Ascending aorta (tissue), 2 donors: ENCODE measurements around the gene POU3F1. TPM values are rescaled to one million over a fixed set of nuclear protein-coding genes. Genes with fewer than 3 reads are reported as not detected.

ENCODE experiments used
- DNase-seq, 2 donors: peaks; one replicate each; pipeline ENCODE4 v3.0.0-alpha.2; 2019; ENCODE audit warnings: low spot score in 2 of 2
- H3K27ac ChIP-seq, 2 donors: fragments of 200-600 bp; sonication (generic); one replicate each; pipeline ENCODE4 v1.5.1; 2016 to 2017; ENCODE audit warnings: mild to moderate bottlenecking in 1 of 2
- H3K27me3 ChIP-seq: fragments of 200-600 bp; sonication (generic); one replicate; pipeline ENCODE4 v1.5.1; 2017
- H3K36me3 ChIP-seq, 2 donors: fragments of 200-600 bp; sonication (generic); one replicate each; pipeline ENCODE4 v1.5.1; 2016
- H3K4me1 ChIP-seq, 2 donors: fragments of 200-600 bp; sonication (generic); one replicate each; pipeline ENCODE4 v1.5.1; 2016 to 2017; ENCODE audit warnings: mild to moderate bottlenecking in 1 of 2
- H3K4me3 ChIP-seq, 2 donors: fragments of 200-600 bp; sonication (generic); one replicate each; pipeline ENCODE4 v1.5.1; 2016 to 2017; ENCODE audit warnings: mild to moderate bottlenecking in 1 of 2
- H3K9me3 ChIP-seq, 2 donors: fragments of 200-600 bp; sonication (generic); one replicate each; pipeline ENCODE4 v1.5.1; 2016
- CTCF ChIP-seq, 3 experiments: fragments of 200-600 bp in 2 of 3; fragments of 450-650 bp in 1 of 3; sonication (generic) in 2 of 3; IDR thresholded peaks; one replicate each; pipeline ENCODE4 v1.5.1; 2016 to 2019; ENCODE audit warnings: antibody characterized with exemption in 3 of 3, mild to moderate bottlenecking in 1 of 3, moderate library complexity in 1 of 3
- intact Hi-C: fragments of 100-400 bp; cut with DNase I; formaldehyde crosslinking; loops from one replicate; pipeline ENCODE4 v1.15.1; 2023
- total RNA-seq: library from RNA; depleted of rRNA; stranded (reverse); fragments of >200 nt; gene quantifications from one replicate; pipeline ENCODE4 v1.1.0, GENCODE V29; 2016

Gene POU3F1
- total RNA-seq, 1 donor from 2014 or later, result not detected

GRCh38 chr1:38064197-38064903 lies 17.8 kb upstream of the POU3F1 start:
- H3K36me3 ChIP-seq, result no peaks in the 10 kb centered on the region
- no peak for DNase-seq
- TF ChIP-seq CTCF (IDR thresholded peaks at IDR 0.05), result no peak
- no peaks in the 10 kb centered on the region for H3K27me3 ChIP-seq
- H3K9me3 ChIP-seq, result no peaks in the 10 kb centered on the region
- H3K4me1 ChIP-seq, result no peaks in the 10 kb centered on the region
- no peak overlapping the region for H3K4me3 ChIP-seq
- intact Hi-C loops, result no loop called here
- H3K27ac ChIP-seq, result no peak overlapping the region

- intact Hi-C loops, result no loop called here
- Histone ChIP-seq H3K9me3 (no peaks in the 10 kb centered on the region), H3K27me3 (no peaks in the 10 kb centered on the region), H3K4me1 (no peaks in the 10 kb centered on the region), H3K36me3 (no peaks in the 10 kb centered on the region), H3K4me3 (no peak overlapping the region), H3K27ac (no peak overlapping the region)
- no peak for TF ChIP-seq CTCF (IDR thresholded peaks at IDR 0.05)
- DNase-seq, result no peak
Observed at GRCh38 chr1:38063616-38064015, 17.0 kb upstream of the POU3F1 start.

- no peak overlapping the region for H3K27ac ChIP-seq
- H3K4me3 ChIP-seq, result no peak overlapping the region
- no peak for DNase-seq
- H3K36me3 ChIP-seq, result no peaks in the 10 kb centered on the region
- no peaks in the 10 kb centered on the region for H3K27me3 ChIP-seq
- intact Hi-C loops, result no loop called here
- no peaks in the 10 kb centered on the region for H3K9me3 ChIP-seq
- no peak for TF ChIP-seq CTCF (IDR thresholded peaks at IDR 0.05)
- no peaks in the 10 kb centered on the region for H3K4me1 ChIP-seq
Observed at GRCh38 chr1:38062361-38063288, 16.0 kb upstream of the POU3F1 start.

GRCh38 chr1:38061883-38062328 lies 15.3 kb upstream of the POU3F1 start:
- H3K9me3 ChIP-seq, result no peaks in the 10 kb centered on the region
- DNase-seq, result no peak
- H3K36me3 ChIP-seq, result no peaks in the 10 kb centered on the region
- H3K4me1 ChIP-seq, result no peaks in the 10 kb centered on the region
- no peaks in the 10 kb centered on the region for H3K27me3 ChIP-seq
- H3K4me3 ChIP-seq, result no peak overlapping the region
- TF ChIP-seq CTCF (IDR thresholded peaks at IDR 0.05), result no peak
- H3K27ac ChIP-seq, result no peak overlapping the region
- intact Hi-C loops, result no loop called here

GRCh38 chr1:38061290-38061689 lies 14.7 kb upstream of the POU3F1 start:
- no peaks in the 10 kb centered on the region for H3K9me3 ChIP-seq
- DNase-seq, result no peak
- no peak overlapping the region for H3K27ac ChIP-seq
- no peaks in the 10 kb centered on the region for H3K4me1 ChIP-seq
- no peak for TF ChIP-seq CTCF (IDR thresholded peaks at IDR 0.05)
- no peaks in the 10 kb centered on the region for H3K36me3 ChIP-seq
- H3K27me3 ChIP-seq, result no peaks in the 10 kb centered on the region
- intact Hi-C loops, result no loop called here
- H3K4me3 ChIP-seq, result no peak overlapping the region
